HAP-1 (cell line): ENCODE results near the gene SPATA16.
"Not testable (repeated sequence)": the region's sequence is repeated elsewhere in the genome, so short reads cannot be mapped to it uniquely, and the experiment has no call there.

ENCODE experiments used
- DNase-seq, 2 experiments: peaks; one replicate each; pipeline ENCODE4 v3.0.0-alpha.2; 2016 to 2020; ENCODE audit warnings: low spot score in 2 of 2
- H3K27me3 ChIP-seq: fragments of 250-450 bp; sonication (Bioruptor Pico); 2 replicates; pipeline ENCODE4 v1.5.1; 2020; ENCODE audit warnings: low read depth, mild to moderate bottlenecking, moderate library complexity
- H3K36me3 ChIP-seq: fragments of 250-450 bp; sonication (Bioruptor Pico); replicated peaks from 2 replicates; pipeline ENCODE4 v1.5.1; 2020; ENCODE audit warnings: mild to moderate bottlenecking
- H3K4me1 ChIP-seq: fragments of 250-450 bp; sonication (Bioruptor Pico); 2 replicates; pipeline ENCODE4 v1.5.1; 2020; ENCODE audit warnings: mild to moderate bottlenecking
- H3K4me3 ChIP-seq: fragments of 250-450 bp; sonication (Bioruptor Pico); 2 replicates; pipeline ENCODE4 v1.5.1; 2020; ENCODE audit warnings: mild to moderate bottlenecking, moderate library complexity
- H3K9me3 ChIP-seq: fragments of 250-450 bp; sonication (Bioruptor Pico); 2 replicates; pipeline ENCODE4 v1.5.1; 2020; ENCODE audit warnings: mild to moderate bottlenecking, moderate library complexity
- in situ Hi-C: fragments of 300-500 bp; cut with MboI; formaldehyde crosslinking; loops from 3 replicates; pipeline ENCODE4 v1.14.3; 2020; ENCODE audit warnings: low sequenced_read_pairs, inconsistent platforms, mixed read lengths

Gene SPATA16

DNA sequence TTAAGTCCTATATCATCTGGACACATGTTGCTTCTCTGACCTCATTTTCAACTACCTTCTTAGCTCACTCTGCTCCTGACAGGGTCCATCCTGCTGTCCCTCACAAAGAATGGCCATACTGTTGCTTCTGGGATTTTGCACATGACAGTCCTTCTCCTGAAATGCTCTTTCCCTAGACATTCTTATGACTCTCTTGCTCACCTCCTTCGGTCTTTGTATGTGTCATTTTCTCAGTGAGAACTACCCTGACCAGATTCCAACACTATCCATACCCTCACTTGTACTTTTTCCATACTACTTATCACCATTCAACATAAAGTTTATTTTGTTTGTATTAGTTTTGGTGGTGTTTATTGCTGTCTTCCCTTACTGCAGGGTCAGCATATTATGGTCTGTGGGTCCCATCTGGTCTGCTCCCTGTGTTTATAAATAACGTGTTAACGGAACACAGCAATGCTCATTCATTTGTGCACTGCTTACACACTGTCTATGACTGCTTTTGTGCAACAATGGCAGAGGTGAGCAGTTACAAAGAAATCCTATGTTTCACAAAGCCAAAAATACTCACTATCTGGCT is 159.5 kb downstream of the SPATA16 start:
- no peak for DNase-seq
- H3K9me3 ChIP-seq: no peaks in the 10 kb centered on the region
- no peaks in the 10 kb centered on the region for H3K27me3 ChIP-seq
- in situ Hi-C loops: no loop called here
- H3K4me3 ChIP-seq: no peak overlapping the region
- H3K36me3 ChIP-seq: no peaks in the 10 kb centered on the region
- no peaks in the 10 kb centered on the region for H3K4me1 ChIP-seq

GRCh38 chr3:172980849-172981248 is 160.2 kb downstream of the SPATA16 start:
- DNase-seq: no peak
- in situ Hi-C loops: no loop called here

GRCh38 chr3:172977696-172978095 is 163.3 kb downstream of the SPATA16 start:
- Histone ChIP-seq H3K9me3 (no peaks in the 10 kb centered on the region), H3K4me1 (no peaks in the 10 kb centered on the region), H3K4me3 (no peak overlapping the region), H3K36me3 (no peaks in the 10 kb centered on the region), H3K27me3 (no peaks in the 10 kb centered on the region)
- no peak for DNase-seq
- in situ Hi-C loops: no loop called here

More at GRCh38 chr3:172980849-172981248, 160.2 kb downstream of the SPATA16 start:
- H3K36me3 ChIP-seq: no peaks in the 10 kb centered on the region
- no peaks in the 10 kb centered on the region for H3K9me3 ChIP-seq
- H3K4me1 ChIP-seq: no peaks in the 10 kb centered on the region
- no peak overlapping the region for H3K4me3 ChIP-seq
- H3K27me3 ChIP-seq: no peaks in the 10 kb centered on the region

DNA sequence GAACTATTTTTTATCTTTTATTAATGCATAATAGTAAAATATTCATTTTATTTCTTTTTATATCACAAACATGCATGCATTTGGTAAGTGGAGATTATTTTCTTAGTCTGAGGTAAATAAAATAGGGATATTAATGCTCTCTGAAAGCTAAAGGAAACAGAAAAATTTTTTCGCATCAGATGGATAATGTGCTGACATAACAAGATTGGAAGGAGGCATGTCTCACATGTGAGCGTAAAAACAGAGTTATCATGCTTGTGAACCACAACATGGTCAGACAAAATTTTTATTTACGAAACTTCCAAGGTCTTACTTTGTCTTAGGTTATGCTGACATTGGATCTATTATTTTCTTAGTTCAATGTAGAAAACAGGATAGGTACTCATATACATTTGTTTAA is 166.1 kb downstream of the SPATA16 start:
- Histone ChIP-seq H3K9me3 (no peaks in the 10 kb centered on the region), H3K36me3 (no peaks in the 10 kb centered on the region), H3K27me3 (no peaks in the 10 kb centered on the region), H3K4me1 (no peaks in the 10 kb centered on the region), H3K4me3 (no peak overlapping the region)
- no peak for DNase-seq
- in situ Hi-C loops: no loop called here

- no peaks in the 10 kb centered on the region for H3K36me3 ChIP-seq
- in situ Hi-C loops: no loop called here
These were observed 167.2 kb downstream of the SPATA16 start for GRCh38 chr3:172973799-172974198.

GRCh38 chr3:172972717-172973116 is 168.3 kb downstream of the SPATA16 start:
- Histone ChIP-seq H3K27me3 (no peaks in the 10 kb centered on the region), H3K4me1 (no peaks in the 10 kb centered on the region), H3K36me3 (no peaks in the 10 kb centered on the region), H3K4me3 (no peak overlapping the region), H3K9me3 (no peaks in the 10 kb centered on the region)
- no peak for DNase-seq
- in situ Hi-C loops: no loop called here

More at GRCh38 chr3:172973799-172974198, 167.2 kb downstream of the SPATA16 start:
- H3K4me3 ChIP-seq: no peak overlapping the region
- no peak for DNase-seq
- no peaks in the 10 kb centered on the region for H3K4me1 ChIP-seq
- no peaks in the 10 kb centered on the region for H3K9me3 ChIP-seq
- no peaks in the 10 kb centered on the region for H3K27me3 ChIP-seq

DNA sequence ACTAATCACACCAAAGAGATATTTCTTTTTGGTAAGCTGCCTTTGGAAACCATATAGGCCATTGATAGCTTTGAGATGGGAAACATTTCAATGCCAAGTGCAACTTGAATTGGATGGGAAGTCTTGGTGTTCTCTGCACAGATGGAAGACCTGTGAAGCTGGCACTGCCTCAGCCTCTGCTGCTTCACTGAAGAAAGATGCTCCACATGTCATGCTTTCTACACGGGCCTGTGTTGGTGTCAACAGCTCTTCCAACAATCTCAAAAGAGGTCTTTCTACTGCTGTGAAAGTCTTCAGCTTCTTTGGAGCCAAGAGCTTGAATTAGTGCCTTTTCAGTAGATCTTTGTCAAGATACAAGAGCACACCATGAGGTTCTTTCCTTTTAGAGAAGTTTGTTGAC is 169.0 kb downstream of the SPATA16 start:
- no peaks in the 10 kb centered on the region for H3K4me1 ChIP-seq
- no peaks in the 10 kb centered on the region for H3K36me3 ChIP-seq
- DNase-seq: no peak
- no peak overlapping the region for H3K4me3 ChIP-seq
- in situ Hi-C loops: no loop called here
- H3K27me3 ChIP-seq: no peaks in the 10 kb centered on the region
- H3K9me3 ChIP-seq: no peaks in the 10 kb centered on the region

DNA sequence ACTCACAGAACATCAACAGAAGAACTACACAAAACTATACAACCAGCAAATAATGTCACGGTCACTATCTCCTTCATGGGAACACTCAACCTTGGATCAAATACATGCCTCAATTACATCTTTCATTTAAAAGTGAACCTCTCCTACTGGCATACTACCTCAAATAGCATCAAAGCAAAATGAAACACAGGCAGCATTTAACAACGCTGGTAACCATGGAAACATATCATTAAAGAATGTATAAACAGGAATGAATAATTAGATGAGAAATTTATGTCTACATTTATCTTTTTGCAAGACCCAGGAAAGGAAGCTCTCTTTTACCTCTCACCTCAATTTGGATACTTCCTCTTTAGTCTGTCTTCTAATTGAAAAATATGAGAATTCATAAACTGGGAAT is 172.4 kb downstream of the SPATA16 start:
- H3K4me1 ChIP-seq: no peaks in the 10 kb centered on the region
- no peaks in the 10 kb centered on the region for H3K9me3 ChIP-seq
- H3K27me3 ChIP-seq: no peaks in the 10 kb centered on the region
- H3K4me3 ChIP-seq: no peak overlapping the region
- DNase-seq: no peak
- H3K36me3 ChIP-seq: no peaks in the 10 kb centered on the region
- in situ Hi-C loops: no loop called here

GRCh38 chr3:172965256-172965655 is 175.8 kb downstream of the SPATA16 start:
- no peak for DNase-seq
- no peaks in the 10 kb centered on the region for H3K9me3 ChIP-seq
- H3K4me3 ChIP-seq: no peak overlapping the region
- in situ Hi-C loops: no loop called here
- no peaks in the 10 kb centered on the region for H3K27me3 ChIP-seq
- H3K36me3 ChIP-seq: no peaks in the 10 kb centered on the region
- no peaks in the 10 kb centered on the region for H3K4me1 ChIP-seq

- DNase-seq, H3K36me3 ChIP-seq, H3K27me3 ChIP-seq, H3K4me1 ChIP-seq, H3K9me3 ChIP-seq, H3K4me3 ChIP-seq, in situ Hi-C loops: not testable (repeated sequence)
These were observed 180.3 kb downstream of the SPATA16 start for GRCh38 chr3:172960626-172961182.

DNA sequence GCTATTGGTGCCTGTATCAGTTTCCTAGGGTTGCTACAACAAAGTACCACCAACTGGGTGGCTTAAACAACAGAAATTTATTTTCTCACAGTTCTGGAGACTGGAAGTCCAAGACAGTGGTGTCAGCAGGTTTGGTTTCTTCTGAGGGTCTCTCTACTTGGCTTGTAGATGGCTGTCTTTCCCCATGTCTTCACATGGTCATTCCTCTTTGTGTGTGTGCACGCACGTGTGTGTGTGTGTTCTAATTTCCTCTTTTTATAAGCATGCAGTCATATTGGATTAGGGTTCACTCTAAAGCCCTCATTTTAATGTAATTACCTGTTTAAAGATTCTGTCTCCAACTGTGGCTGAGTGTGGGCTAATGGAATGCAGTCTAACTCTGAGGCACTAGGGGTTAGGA is 182.5 kb downstream of the SPATA16 start:
- no peak for DNase-seq
- Histone ChIP-seq H3K4me3 (no peak overlapping the region), H3K9me3 (no peaks in the 10 kb centered on the region), H3K36me3 (no peaks in the 10 kb centered on the region), H3K27me3 (peaks cover 3% of the 10 kb centered on the region; the same call in 1 of the 2 replicates), H3K4me1 (no peaks in the 10 kb centered on the region)
- in situ Hi-C loops: no loop called here

DNA sequence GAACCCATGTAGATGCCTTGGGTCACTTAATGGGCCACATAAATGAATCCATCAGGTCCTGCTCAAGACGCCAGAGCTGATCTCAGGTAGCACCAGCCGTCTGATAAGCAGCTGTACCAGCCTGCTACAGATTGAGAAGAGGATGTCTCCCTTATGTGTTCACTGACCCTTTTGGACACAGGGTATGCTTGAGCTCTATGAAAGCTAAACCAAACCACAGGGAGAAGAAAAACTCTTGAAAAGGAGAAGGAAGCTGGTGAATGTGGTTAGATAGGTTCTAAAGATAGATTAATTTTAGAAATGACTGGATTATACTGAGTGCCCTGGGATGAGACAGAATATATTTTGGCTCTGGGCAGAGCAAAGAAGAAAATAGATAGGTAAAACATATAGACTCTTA is 187.5 kb downstream of the SPATA16 start:
- H3K4me3 ChIP-seq: no peak overlapping the region

GRCh38 chr3:172951511-172951910 is 189.5 kb downstream of the SPATA16 start:
- Histone ChIP-seq H3K9me3 (no peaks in the 10 kb centered on the region), H3K27me3 (no peaks in the 10 kb centered on the region; the same call in 1 of the 2 replicates), H3K4me1 (no peaks in the 10 kb centered on the region), H3K4me3 (no peak overlapping the region), H3K36me3 (no peaks in the 10 kb centered on the region)
- in situ Hi-C loops: no loop called here
- no peak for DNase-seq

More for the DNA sequence above, 187.5 kb downstream of the SPATA16 start:
- Histone ChIP-seq H3K27me3 (peaks cover 3% of the 10 kb centered on the region; the same call in 1 of the 2 replicates), H3K36me3 (no peaks in the 10 kb centered on the region), H3K9me3 (no peaks in the 10 kb centered on the region), H3K4me1 (no peaks in the 10 kb centered on the region)
- in situ Hi-C loops: no loop called here
- DNase-seq: no peak

- no peaks in the 10 kb centered on the region for H3K4me1 ChIP-seq
- in situ Hi-C loops: no loop called here
- H3K9me3 ChIP-seq: no peaks in the 10 kb centered on the region
- H3K36me3 ChIP-seq: no peaks in the 10 kb centered on the region
- peaks cover 10% of the 10 kb centered on the region for H3K27me3 ChIP-seq
- no peak overlapping the region for H3K4me3 ChIP-seq
- no peak for DNase-seq
These were observed 195.0 kb downstream of the SPATA16 start for GRCh38 chr3:172946061-172946460.
